Fibroblast of pulmonary artery (primary cell): ENCODE data around the gene ZNF821.

Source experiments
- DNase-seq: peaks from one replicate; pipeline ENCODE4 v3.0.0-alpha.2; 2010; ENCODE audit warnings: low read depth
- H3K4me3 ChIP-seq: replicated peaks from 2 replicates; pipeline ENCODE4 v1.5.1; 2011; ENCODE audit warnings: low read depth, mild to moderate bottlenecking, control low read depth, low read length, moderate library complexity
- CTCF ChIP-seq: IDR thresholded peaks from 2 replicates; pipeline ENCODE4 v1.5.1; 2011; ENCODE audit warnings: mild to moderate bottlenecking, control low read depth, low read length, inconsistent platforms; ENCODE audit errors: missing control alignments

ZNF821 gene

GRCh38 chr16:71852561-71852960 lies 31.4 kb downstream of the ZNF821 start:
- no peak for TF ChIP-seq CTCF
- DNase-seq: no peak
- no peak overlapping the region for H3K4me3 ChIP-seq

GRCh38 chr16:71852158-71852557 lies 31.8 kb downstream of the ZNF821 start:
- no peak for TF ChIP-seq CTCF
- H3K4me3 ChIP-seq: no peak overlapping the region
- DNase-seq: no peak

- no peak for TF ChIP-seq CTCF
- DNase-seq: no peak
- H3K4me3 ChIP-seq: no peak overlapping the region
These were observed 32.2 kb downstream of the ZNF821 start for GRCh38 chr16:71851746-71852145.

- TF ChIP-seq CTCF: no peak
- no peak overlapping the region for H3K4me3 ChIP-seq
- DNase-seq: no peak
These were observed 35.4 kb downstream of the ZNF821 start for GRCh38 chr16:71848622-71849021.

GRCh38 chr16:71847096-71847495 lies 36.9 kb downstream of the ZNF821 start:
- DNase-seq: no peak
- peak overlapping the region; percentile 99 for H3K4me3 ChIP-seq
- TF ChIP-seq CTCF: no peak

- no peak for TF ChIP-seq CTCF
- peak overlapping the region; percentile 99 for H3K4me3 ChIP-seq
- no peak for DNase-seq
These were observed 37.6 kb downstream of the ZNF821 start for GRCh38 chr16:71846431-71846830.

GRCh38 chr16:71845639-71846430 lies 38.1 kb downstream of the ZNF821 start, which contains the start of gene ATXN1L:
ATXN1L (plus strand) TSS chr16:71845976; CDS start chr16:71849741, 3,765 bp downstream.
- H3K4me3 ChIP-seq: peak within 1 kb of the TSS; percentile 99
- no peak for TF ChIP-seq CTCF
- peak; percentile 94 for DNase-seq
